Suppressor macrophage (primary cell): ENCODE results near the gene ARHGEF3.

Source experiments
- DNase-seq, 4 experiments: peaks; one replicate each; pipeline ENCODE4 v3.0.0-alpha.2; 2020 to 2022

Gene ARHGEF3

DNA sequence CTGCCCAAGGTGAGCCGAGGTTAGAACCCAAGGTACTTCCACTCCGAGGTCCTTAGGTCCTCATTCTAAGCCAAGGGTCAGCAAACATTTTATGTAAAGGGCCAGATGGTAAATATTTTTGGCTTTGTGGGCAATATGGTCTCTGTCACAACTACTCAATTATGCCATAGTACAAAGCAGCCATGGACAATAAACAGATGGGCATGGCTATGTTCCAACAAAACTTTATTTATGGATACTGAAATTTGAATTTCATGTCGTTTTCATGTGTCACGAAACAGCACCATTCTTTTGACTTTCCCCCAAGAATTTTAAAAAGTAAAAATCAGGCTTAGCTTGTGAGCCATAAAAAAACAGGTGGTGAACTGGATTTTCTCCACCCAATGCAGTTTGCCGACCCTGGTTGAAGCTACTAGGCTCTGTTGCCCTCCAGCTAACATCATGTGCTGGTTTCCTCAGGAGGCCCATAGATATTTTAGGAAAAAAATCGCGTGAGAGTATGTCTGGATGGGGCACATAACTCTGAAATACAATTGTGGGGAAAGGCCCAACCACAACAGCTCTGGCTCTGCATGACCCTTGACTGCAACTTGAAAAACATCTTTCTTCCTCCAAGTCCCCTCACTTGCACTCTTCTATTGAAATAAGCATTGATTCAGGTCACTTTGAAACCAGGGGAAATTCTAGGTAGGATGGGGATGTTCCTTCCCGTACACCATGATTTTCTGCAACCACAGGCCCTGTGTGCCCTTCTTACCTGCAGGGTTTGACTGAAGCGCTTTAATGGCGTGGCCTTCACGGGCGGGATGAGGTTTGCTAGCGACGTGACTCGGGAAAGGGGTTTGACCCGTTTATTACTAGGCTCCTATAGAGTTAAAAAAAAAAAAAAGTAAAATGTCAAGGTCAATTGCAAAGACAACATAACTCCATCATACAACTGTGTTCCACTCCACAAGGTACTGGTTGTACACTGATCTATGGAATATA lies 28.5 kb downstream of the ARHGEF3 start:
- no peak for DNase-seq

DNA sequence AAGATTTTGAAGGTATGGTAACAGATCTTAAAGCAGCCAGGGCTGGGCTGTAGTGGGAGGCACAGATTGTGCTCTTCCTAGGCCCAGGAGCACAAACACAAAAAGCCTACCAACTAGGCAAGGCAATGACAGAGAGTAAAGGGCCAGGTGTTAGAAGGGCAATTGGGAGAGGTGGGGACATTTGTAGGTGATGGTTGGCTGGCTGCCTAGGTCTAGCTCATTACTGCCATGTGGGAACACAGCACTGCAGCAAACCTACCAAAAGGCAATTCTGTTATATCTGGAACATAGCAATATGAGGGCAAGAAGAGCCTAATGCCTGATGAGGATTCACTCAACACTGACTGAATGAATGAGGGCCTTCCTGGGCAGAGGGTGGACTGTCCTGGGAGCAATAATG lies 30.4 kb downstream of the ARHGEF3 start:
- DNase-seq = no peak

DNA sequence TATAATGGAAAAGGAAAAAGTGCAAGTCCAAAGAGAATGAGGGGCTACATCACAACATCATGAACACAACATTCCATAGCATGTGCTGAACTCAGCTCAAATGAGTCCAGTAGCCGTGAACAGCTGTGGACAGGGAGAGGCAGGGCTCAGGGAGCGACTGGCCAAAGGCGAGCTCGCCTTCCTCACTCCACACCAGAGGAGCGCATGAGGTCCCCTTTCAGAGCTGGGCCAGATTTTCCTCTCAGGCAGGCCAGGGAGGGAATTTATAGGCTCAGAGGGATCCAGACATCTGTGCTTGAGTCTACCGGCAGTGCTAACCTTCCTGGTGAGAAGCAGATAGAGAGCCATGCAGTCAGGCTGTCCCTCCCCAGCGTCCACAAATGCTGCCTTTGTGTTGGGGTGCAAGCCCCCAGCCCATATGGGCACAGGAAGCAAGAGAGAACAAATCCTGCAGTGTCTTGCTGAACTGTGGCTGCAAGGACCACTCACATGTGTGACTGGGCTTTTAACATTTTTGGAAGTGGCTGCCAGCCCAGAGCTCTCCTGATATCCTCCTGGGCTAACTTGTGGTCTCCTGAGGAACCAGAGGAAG lies 32.5 kb downstream of the ARHGEF3 start:
- no peak for DNase-seq

- DNase-seq = no peak
Measured at GRCh38 chr3:56764904-56765547, 36.7 kb downstream of the ARHGEF3 start.

DNA sequence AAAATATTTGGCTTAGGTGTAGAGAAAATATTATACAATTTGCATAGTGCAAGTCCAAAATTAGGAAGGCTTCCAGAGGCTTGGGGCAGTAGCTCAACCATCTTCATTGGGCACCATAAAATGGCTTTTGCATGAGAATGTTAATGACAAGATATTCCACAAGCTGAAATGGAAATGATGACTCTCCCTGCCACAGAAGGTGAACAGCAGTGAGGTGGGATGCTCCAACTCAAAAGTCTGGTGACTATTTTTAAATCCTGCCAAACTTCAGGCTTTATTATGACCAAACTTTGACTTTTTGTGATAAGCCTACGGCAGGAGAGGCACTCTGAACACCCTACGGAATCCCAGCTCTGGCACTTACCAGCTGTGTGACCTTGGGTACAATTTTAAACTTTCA lies 37.6 kb downstream of the ARHGEF3 start:
- no peak for DNase-seq

- no peak for DNase-seq
Measured at GRCh38 chr3:56763233-56763632, 38.5 kb downstream of the ARHGEF3 start.

DNA sequence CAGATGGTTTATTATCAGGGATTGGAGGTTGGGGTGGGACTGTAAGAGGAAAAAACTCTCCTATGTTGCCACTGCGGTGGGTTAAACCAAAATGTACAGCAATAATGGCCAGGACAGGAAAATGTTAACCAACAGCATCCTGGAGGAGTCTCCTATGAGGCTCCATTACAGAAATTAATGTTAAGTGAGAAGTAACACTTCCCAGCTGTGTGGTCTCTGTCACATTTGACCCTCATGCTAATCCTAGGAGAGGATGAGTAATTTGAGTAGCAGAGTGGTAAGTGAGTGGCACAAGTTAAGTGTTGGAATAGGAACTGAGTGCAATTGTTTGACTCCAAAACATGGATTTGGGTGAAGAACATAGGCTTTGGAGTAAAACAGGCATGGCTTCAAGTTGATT lies 39.0 kb downstream of the ARHGEF3 start:
- no peak for DNase-seq

- no peak for DNase-seq
Measured at GRCh38 chr3:56761887-56762651, 39.7 kb downstream of the ARHGEF3 start.

GRCh38 chr3:56761023-56761422 lies 40.7 kb downstream of the ARHGEF3 start:
- DNase-seq = no peak

DNA sequence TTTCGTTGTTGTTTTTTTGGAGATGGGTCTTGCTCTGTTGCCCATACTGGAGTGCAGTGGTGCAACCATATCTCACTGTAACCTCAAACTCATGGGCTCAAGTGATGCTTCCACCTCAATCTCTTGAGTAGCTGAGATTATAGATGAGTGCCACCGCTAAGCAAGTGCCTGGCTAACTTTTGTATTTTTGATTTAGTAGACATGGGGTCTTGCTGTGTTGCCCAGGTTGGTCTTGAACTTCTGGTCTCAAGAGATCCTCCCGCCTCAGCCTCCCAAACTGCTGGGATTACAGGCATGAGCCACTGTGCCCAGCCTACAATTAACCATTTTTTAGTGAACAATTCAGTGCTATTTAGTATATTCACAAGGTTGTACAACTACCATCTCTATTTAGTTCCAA lies 42.2 kb downstream of the ARHGEF3 start:
- DNase-seq = no peak

DNA sequence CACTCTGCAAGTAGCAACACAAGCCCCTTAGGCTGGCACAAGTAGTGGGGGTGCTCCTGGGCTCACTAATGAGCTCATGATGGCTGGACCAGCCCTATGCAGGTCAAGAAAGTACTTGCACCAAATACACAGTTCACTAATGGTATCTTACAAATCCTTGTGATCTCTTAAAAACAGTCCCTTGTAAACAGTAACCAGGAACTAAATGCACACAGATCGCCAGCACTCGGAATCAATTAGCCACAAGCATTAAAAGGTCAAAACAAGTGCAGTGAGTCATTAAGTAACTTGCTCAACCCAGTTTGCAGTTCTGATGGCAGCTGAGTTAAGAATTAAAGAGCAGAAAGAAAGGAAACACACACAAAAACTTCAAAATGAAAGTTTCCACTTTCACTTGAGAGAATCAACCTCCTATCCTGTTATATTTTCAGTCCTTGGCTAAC lies 43.2 kb downstream of the ARHGEF3 start:
- peak; percentile 72 to 92 (median 80) for DNase-seq

DNA sequence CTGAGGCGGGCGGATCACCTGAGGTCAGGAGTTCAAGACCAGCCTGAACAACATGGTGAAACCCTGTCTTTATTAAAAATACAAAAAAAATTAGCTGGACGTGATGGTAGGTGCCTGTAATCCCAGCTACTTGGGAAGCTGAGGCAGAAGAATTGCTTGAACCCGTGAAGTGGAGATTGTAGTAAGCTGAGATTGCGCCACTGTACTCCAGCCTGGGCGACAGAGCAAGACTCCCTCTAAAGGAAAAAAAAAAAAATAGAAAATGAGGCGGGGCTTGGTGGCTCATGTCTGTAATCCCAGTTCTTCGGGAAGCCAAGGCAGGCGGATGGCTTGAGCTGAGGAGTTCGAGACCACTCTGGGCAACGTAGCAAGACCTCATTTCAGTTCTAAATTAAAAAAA lies 43.7 kb downstream of the ARHGEF3 start:
- DNase-seq = peak in 1 of 4 experiments; percentile 16

- DNase-seq = peak; percentile 42 to 68 (median 65)
Measured at GRCh38 chr3:56754741-56755417, 46.9 kb downstream of the ARHGEF3 start.

GRCh38 chr3:56753206-56753820 lies 48.4 kb downstream of the ARHGEF3 start:
- peak; percentile 26 to 78 (median 62) for DNase-seq

GRCh38 chr3:56751056-56751707 lies 50.6 kb downstream of the ARHGEF3 start:
- peak in 1 of 4 experiments; percentile 21 for DNase-seq

- peak in 2 of 4 experiments; percentile 18 to 19 for DNase-seq
Measured at GRCh38 chr3:56748663-56749231, 53.0 kb downstream of the ARHGEF3 start.

DNA sequence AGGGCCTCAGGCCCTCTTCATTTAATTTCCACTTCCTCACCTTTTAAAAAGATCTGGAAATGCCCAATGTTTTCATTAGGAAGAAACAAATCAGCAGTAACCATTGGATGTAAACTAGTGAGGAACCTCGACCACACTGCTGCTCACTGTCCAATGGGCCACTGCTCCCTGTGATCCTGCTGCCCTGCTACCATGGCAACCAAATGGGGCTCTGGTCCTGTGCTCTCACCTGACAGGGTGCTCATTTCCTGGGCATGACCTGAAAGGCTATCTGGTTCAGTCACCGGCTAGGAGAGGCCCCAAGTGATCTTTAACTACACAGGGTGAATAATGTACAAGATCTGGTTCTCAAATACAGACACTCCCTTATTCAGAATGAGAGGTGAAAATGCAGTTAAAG lies 54.6 kb downstream of the ARHGEF3 start:
- DNase-seq = no peak

DNA sequence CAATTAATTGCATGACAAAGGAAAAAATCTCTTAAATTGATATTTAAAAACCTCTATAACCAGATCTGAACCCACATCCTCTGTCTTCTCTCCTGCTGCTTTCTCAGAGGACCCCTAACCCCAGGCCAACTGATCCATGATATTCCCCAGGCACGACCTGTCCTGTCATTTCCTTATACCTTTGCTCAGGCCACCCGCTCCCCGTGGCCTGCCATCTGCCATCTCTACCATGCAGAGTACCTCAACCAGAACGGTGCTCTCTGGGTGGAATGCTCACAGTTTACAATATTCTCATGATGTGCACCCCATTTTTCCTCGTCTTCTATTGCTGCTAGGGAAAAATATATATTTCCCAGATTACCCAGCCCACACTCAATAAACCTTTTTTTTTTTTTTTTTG lies 57.7 kb downstream of the ARHGEF3 start:
- no peak for DNase-seq

GRCh38 chr3:56742887-56743286 lies 58.9 kb downstream of the ARHGEF3 start:
- DNase-seq = no peak

- no peak for DNase-seq
Measured at GRCh38 chr3:56739036-56739435, 62.7 kb downstream of the ARHGEF3 start.

DNA sequence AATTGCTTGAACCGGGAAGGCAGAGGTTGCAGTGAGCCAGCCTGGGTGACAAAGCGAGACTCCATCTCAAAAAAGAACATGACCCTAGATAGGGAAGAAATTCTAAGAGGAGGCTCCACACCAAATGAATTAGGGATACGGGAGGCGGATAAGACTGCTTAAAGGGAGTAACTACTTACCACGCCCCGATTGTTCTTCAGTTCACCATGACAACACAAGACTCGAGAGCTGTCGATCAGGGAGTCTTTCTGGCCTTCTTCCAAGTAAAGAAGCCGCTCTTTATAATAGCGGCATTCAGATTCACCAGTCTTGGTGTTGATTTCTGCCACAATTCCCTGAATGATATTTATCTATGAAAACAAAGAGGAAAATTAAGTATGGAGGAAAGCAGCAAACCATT lies 64.7 kb downstream of the ARHGEF3 start:
- no peak for DNase-seq
